RWPE2 (cell line): Measurements from ENCODE around the gene GALNT2.

Experiments used
- ATAC-seq: fragments of 200-7000 bp; cut with Tn5 transposase; 3 replicates; pipeline ENCODE4 v1.9.1; 2021; ENCODE audit warnings: low read depth
- DNase-seq: peaks from one replicate; pipeline ENCODE4 v3.0.0-alpha.2; 2020; ENCODE audit warnings: low spot score
- H3K27ac ChIP-seq: fragments of 450-650 bp; 2 replicates; pipeline ENCODE4 v1.5.1; 2017; ENCODE audit warnings: mild to moderate bottlenecking; ENCODE audit not compliant: poor library complexity, severe bottlenecking
- H3K27me3 ChIP-seq: fragments of 250-450 bp; sonication (Bioruptor Pico); 2 replicates; pipeline ENCODE4 v1.5.1; 2021; ENCODE audit warnings: mild to moderate bottlenecking, moderate library complexity; ENCODE audit not compliant: insufficient read depth, poor library complexity, severe bottlenecking
- H3K36me3 ChIP-seq: fragments of 250-450 bp; sonication (Bioruptor Pico); 2 replicates; pipeline ENCODE4 v1.5.1; 2020; ENCODE audit warnings: low read depth, mild to moderate bottlenecking, moderate library complexity
- H3K4me1 ChIP-seq: fragments of 250-450 bp; sonication (Bioruptor Pico); 2 replicates; pipeline ENCODE4 v1.5.1; 2021; ENCODE audit warnings: mild to moderate bottlenecking, moderate library complexity; ENCODE audit not compliant: insufficient read depth, poor library complexity, severe bottlenecking
- H3K4me3 ChIP-seq: fragments of 250-450 bp; sonication (Bioruptor Pico); 2 replicates; pipeline ENCODE4 v1.5.1; 2021; ENCODE audit warnings: mild to moderate bottlenecking, moderate library complexity; ENCODE audit not compliant: severe bottlenecking
- H3K9me3 ChIP-seq: fragments of 250-450 bp; sonication (Bioruptor Pico); 2 replicates; pipeline ENCODE4 v1.5.1; 2021; ENCODE audit warnings: mild to moderate bottlenecking, moderate library complexity; ENCODE audit not compliant: severe bottlenecking
- TF ChIP-seq, protein P1 (sequence below): fragments of 450-650 bp; IDR thresholded peaks from one replicate; pipeline ENCODE4 v1.5.1; 2017; ENCODE audit warnings: mild to moderate bottlenecking, moderate library complexity; ENCODE audit not compliant: poor library complexity, severe bottlenecking

The GALNT2 gene

DNA sequence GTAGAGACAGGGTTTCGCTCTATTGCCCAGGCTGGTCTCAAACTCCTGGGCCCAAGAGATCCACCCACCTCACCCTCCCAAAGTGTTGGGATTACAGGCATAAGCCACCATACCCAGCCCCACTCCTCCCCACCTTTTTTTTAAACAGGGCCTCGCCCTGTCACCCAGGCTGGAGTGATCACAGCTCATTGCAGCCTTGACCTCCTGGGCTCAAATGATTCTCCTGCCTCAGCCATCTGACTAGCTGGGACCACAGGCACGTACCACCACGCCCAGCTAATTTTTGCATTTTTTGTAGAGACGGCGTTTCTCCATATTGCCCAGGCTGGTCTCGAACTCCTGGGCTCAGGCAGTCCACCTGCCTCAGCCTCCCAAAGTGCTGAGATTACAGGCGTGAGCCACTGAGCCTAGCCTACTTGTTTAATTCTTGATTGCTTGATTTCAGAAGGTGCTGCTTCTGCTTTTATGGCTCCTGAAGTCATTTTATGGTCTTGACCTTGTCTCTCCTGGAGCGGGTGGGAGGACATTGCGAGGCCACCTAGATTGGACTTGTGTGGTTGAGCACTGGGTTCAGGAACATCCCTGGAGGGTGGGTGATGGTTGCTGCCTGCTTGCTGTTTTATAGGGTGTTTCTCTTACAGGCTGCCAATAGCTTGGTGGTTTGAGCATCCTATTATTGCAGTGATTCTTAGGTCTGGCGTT lies 81.9 kb downstream of the GALNT2 start:
- TF ChIP-seq, protein P1, sequence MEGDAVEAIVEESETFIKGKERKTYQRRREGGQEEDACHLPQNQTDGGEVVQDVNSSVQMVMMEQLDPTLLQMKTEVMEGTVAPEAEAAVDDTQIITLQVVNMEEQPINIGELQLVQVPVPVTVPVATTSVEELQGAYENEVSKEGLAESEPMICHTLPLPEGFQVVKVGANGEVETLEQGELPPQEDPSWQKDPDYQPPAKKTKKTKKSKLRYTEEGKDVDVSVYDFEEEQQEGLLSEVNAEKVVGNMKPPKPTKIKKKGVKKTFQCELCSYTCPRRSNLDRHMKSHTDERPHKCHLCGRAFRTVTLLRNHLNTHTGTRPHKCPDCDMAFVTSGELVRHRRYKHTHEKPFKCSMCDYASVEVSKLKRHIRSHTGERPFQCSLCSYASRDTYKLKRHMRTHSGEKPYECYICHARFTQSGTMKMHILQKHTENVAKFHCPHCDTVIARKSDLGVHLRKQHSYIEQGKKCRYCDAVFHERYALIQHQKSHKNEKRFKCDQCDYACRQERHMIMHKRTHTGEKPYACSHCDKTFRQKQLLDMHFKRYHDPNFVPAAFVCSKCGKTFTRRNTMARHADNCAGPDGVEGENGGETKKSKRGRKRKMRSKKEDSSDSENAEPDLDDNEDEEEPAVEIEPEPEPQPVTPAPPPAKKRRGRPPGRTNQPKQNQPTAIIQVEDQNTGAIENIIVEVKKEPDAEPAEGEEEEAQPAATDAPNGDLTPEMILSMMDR = no peak
- Histone ChIP-seq H3K27me3 (no peaks in the 10 kb centered on the region), H3K4me3 (no peak overlapping the region), H3K27ac (no peak overlapping the region), H3K36me3 (no peaks in the 10 kb centered on the region), H3K9me3 (no peaks in the 10 kb centered on the region), H3K4me1 (no peaks in the 10 kb centered on the region)
- DNase-seq = no peak
- no peak for ATAC-seq

DNA sequence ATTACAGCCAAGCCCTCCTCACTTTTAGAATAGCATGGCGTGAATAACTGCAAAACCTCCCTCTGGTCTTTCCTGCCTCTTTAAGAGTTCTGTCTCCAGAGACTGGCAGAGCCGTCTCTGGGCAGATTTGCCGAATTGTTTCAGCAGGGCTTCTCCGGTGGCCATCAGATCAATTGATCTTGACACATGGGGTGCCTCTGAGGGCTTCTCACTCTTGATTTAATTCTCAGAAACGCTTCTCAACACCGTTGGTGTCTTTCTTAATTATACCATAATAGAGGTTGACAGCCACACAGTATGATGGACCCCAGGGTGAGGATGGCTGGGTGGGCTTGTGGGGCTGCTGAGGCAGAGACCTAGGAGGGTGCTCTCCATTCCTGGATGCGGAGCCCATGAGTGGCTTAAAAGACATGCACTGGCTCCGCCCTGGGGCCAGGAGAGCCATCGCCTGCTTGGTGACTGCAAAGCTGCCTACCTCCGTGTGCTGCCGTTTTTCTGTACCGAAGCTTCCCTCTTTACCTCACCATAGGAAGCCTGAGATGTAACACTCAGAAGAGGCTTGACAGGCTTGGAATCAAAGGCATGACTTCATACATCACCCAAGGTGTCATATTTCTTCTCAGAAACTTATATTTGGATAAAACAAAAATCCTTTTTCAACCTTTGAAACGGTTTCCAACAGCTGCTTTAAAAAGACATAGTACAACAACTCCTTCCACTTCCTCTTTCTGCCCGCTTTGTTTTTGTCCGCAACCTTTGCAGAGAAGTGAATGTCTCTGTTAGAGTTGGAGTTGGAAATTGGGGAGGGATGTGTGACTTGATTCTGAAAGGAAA lies 82.9 kb downstream of the GALNT2 start:
- no peaks in the 10 kb centered on the region for H3K4me1 ChIP-seq
- H3K9me3 ChIP-seq = no peaks in the 10 kb centered on the region
- TF ChIP-seq, protein P1 = no peak
- H3K27ac ChIP-seq = no peak overlapping the region
- DNase-seq (no peak), ATAC-seq (no peak)
- H3K36me3 ChIP-seq = no peaks in the 10 kb centered on the region
- H3K27me3 ChIP-seq = no peaks in the 10 kb centered on the region
- H3K4me3 ChIP-seq = no peak overlapping the region

DNA sequence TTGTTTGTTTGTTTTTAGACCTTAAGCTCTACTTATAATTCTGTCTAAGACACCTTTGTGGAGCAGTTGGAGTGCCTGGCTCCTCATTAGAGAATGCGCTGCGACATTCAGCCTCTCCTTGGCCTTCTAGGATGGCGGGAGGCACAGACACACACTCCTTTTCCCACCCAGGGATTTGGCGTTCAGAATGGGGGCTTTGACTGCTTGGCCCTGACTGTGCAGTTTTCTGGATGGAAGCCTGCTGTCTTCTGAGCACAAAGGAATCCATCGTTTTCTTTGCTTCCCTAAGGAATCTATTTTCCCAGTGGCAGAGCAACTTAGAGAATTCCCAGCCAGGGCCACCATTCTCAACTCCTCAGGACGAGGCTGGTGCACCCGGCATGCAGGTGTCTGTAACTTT lies 83.6 kb downstream of the GALNT2 start:
- H3K4me3 ChIP-seq = no peak overlapping the region
- H3K27me3 ChIP-seq = no peaks in the 10 kb centered on the region
- H3K4me1 ChIP-seq = no peaks in the 10 kb centered on the region
- no peak for ATAC-seq
- no peak for DNase-seq
- TF ChIP-seq, protein P1 = no peak
- no peak overlapping the region for H3K27ac ChIP-seq
- no peaks in the 10 kb centered on the region for H3K9me3 ChIP-seq
- H3K36me3 ChIP-seq = no peaks in the 10 kb centered on the region

DNA sequence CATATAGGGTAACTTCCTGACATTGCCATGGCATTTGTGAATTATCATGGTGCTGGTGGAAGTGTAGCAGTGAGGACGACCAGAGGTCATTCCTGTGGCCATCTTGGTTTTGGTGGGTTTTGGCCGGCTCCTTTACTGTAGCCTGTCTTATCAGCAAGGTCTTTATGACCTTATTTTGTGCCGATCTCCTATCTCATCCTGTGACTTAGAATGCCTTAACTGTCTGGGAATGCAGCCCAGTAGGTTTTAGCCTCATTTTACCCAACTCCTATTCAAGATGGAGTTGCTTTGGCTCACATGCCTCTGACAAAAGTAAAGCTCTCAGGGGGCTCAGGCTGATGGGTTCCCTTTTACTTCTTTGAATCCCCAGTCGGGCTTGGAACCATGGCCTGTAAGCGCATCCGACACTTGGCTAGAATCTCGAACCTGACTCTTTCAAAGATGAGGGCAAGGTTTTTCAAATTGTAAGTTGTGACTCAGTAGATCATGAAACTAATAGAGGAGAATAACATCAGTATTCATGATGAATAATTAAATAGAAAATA lies 85.0 kb downstream of the GALNT2 start:
- DNase-seq (no peak), ATAC-seq (no peak)
- no peaks in the 10 kb centered on the region for H3K36me3 ChIP-seq
- TF ChIP-seq, protein P1 = no peak
- no peaks in the 10 kb centered on the region for H3K9me3 ChIP-seq
- no peak overlapping the region for H3K4me3 ChIP-seq
- H3K4me1 ChIP-seq = no peaks in the 10 kb centered on the region
- no peak overlapping the region for H3K27ac ChIP-seq
- H3K27me3 ChIP-seq = no peaks in the 10 kb centered on the region
